Measurements from ENCODE around the gene DAAM2. TPM values are rescaled to one million over a fixed set of nuclear protein-coding genes. Genes with fewer than 3 reads are reported as not detected.
A peak's percentile ranks its signal among the peaks of the same experiment; 100 is the strongest.

The DAAM2 gene
- total RNA-seq, 1 experiment from 2014 or later, result not detected

- Mint-ChIP-seq H3K4me3 (ENCODE audit: unreplicated experiment) (no peak overlapping the region), H3K9me3 (ENCODE audit: unreplicated experiment) (peaks cover 8% of the 10 kb centered on the region), H3K27ac (ENCODE audit: low read depth, unreplicated experiment) (no peak overlapping the region), H3K27me3 (ENCODE audit: insufficient read depth, unreplicated experiment) (no peaks in the 10 kb centered on the region), H3K36me3 (ENCODE audit: insufficient read depth, unreplicated experiment) (no peaks in the 10 kb centered on the region), H3K4me1 (ENCODE audit: insufficient read depth, unreplicated experiment) (no peaks in the 10 kb centered on the region)
- ChIA-PET CTCF (interaction anchor here (0.8 kb wide), 1 partner anchor 39 kb away, joined by 3 read pairs; no protein-coding TSS in a partner anchor), POLR2A (no interaction called here)
- TF ChIP-seq, protein P1, sequence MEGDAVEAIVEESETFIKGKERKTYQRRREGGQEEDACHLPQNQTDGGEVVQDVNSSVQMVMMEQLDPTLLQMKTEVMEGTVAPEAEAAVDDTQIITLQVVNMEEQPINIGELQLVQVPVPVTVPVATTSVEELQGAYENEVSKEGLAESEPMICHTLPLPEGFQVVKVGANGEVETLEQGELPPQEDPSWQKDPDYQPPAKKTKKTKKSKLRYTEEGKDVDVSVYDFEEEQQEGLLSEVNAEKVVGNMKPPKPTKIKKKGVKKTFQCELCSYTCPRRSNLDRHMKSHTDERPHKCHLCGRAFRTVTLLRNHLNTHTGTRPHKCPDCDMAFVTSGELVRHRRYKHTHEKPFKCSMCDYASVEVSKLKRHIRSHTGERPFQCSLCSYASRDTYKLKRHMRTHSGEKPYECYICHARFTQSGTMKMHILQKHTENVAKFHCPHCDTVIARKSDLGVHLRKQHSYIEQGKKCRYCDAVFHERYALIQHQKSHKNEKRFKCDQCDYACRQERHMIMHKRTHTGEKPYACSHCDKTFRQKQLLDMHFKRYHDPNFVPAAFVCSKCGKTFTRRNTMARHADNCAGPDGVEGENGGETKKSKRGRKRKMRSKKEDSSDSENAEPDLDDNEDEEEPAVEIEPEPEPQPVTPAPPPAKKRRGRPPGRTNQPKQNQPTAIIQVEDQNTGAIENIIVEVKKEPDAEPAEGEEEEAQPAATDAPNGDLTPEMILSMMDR (IDR thresholded peaks at IDR 0.05; ENCODE audit: unreplicated experiment), result no peak
- peak; percentile 3 for DNase-seq (ENCODE audit: unreplicated experiment)
- no TSS peak for BruUV-seq (replicated peaks)
- intact Hi-C loops (cut with micrococcal nuclease), result no loop called here
These were observed 51.3 kb downstream of the DAAM2 start for GRCh38 chr6:39843305-39844020.

DNA sequence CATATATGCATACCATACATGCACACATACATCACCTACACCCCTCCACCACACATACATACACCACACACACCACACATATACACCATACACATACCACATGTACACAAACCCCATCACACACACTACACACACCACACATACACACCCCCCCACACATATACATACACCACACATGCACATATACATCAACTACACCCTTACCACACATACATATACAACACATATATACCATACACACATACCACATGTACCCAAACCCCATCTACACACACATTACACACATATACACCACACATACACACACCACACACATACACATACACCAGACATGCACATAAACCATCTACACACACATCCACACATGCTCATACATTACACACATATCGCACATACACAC, 52.7 kb downstream of the DAAM2 start:
- Mint-ChIP-seq H3K4me1 (ENCODE audit: insufficient read depth, unreplicated experiment) (no peaks in the 10 kb centered on the region), H3K9me3 (ENCODE audit: unreplicated experiment) (peaks cover 8% of the 10 kb centered on the region), H3K27me3 (ENCODE audit: insufficient read depth, unreplicated experiment) (no peaks in the 10 kb centered on the region), H3K4me3 (ENCODE audit: unreplicated experiment) (no peak overlapping the region), H3K27ac (ENCODE audit: low read depth, unreplicated experiment) (no peak overlapping the region), H3K36me3 (ENCODE audit: insufficient read depth, unreplicated experiment) (no peaks in the 10 kb centered on the region)
- BruUV-seq (replicated peaks), result no TSS peak
- DNase-seq (ENCODE audit: unreplicated experiment), result no peak
- ChIA-PET CTCF (no interaction called here), POLR2A (no interaction called here)
- TF ChIP-seq, protein P1 (IDR thresholded peaks at IDR 0.05; ENCODE audit: unreplicated experiment), result no peak
- intact Hi-C loops (cut with micrococcal nuclease), result no loop called here

- H3K27me3 Mint-ChIP-seq (ENCODE audit: insufficient read depth, unreplicated experiment), result no peaks in the 10 kb centered on the region
- ChIA-PET POLR2A (no interaction called here), CTCF (interaction anchor here (0.7 kb wide), 1 partner anchor 940 kb away, joined by 4 read pairs; no protein-coding TSS in a partner anchor)
- no peak overlapping the region for H3K27ac Mint-ChIP-seq (ENCODE audit: low read depth, unreplicated experiment)
- TF ChIP-seq, protein P1 (IDR thresholded peaks at IDR 0.05; ENCODE audit: unreplicated experiment), result no peak
- no peak overlapping the region for H3K4me3 Mint-ChIP-seq (ENCODE audit: unreplicated experiment)
- BruUV-seq (replicated peaks), result no TSS peak
- no peak for DNase-seq (ENCODE audit: unreplicated experiment)
- H3K36me3 Mint-ChIP-seq (ENCODE audit: insufficient read depth, unreplicated experiment), result no peaks in the 10 kb centered on the region
- H3K4me1 Mint-ChIP-seq (ENCODE audit: insufficient read depth, unreplicated experiment), result no peaks in the 10 kb centered on the region
- intact Hi-C loops (cut with micrococcal nuclease), result no loop called here
- peaks cover 8% of the 10 kb centered on the region for H3K9me3 Mint-ChIP-seq (ENCODE audit: unreplicated experiment)
These were observed 55.0 kb downstream of the DAAM2 start for GRCh38 chr6:39847221-39847620.

- Mint-ChIP-seq H3K4me3 (ENCODE audit: unreplicated experiment) (no peak overlapping the region), H3K4me1 (ENCODE audit: insufficient read depth, unreplicated experiment) (no peaks in the 10 kb centered on the region), H3K36me3 (ENCODE audit: insufficient read depth, unreplicated experiment) (no peaks in the 10 kb centered on the region), H3K27ac (ENCODE audit: low read depth, unreplicated experiment) (no peak overlapping the region), H3K27me3 (ENCODE audit: insufficient read depth, unreplicated experiment) (no peaks in the 10 kb centered on the region), H3K9me3 (ENCODE audit: unreplicated experiment) (peaks cover 8% of the 10 kb centered on the region)
- intact Hi-C loops (cut with micrococcal nuclease), result no loop called here
- ChIA-PET CTCF (no interaction called here), POLR2A (no interaction called here)
- no TSS peak for BruUV-seq (replicated peaks)
- DNase-seq (ENCODE audit: unreplicated experiment), result no peak
- TF ChIP-seq, protein P1 (IDR thresholded peaks at IDR 0.05; ENCODE audit: unreplicated experiment), result no peak
These were observed 56.0 kb downstream of the DAAM2 start for GRCh38 chr6:39848171-39848570.
